Activated naive CD8-positive, alpha-beta T cell treated with anti-CD3 and anti-CD28 coated beads, Interleukin-2, amount 50 U/mL, for 24 hours (primary cell): ENCODE measurements around the gene CDIP1.

ENCODE experiments used
- ATAC-seq: fragments of 150-1000 bp; cut with Tn5 transposase; one replicate; pipeline ENCODE4 v1.10.0; 2021
- DNase-seq: peaks from one replicate; pipeline ENCODE4 v3.0.0; 2021
- H3K27ac Mint-ChIP-seq: one replicate; pipeline ENCODE4 v1.8.0; 2021; ENCODE audit warnings: mild to moderate bottlenecking, mixed read lengths
- H3K27me3 Mint-ChIP-seq: one replicate; pipeline ENCODE4 v1.8.0; 2021; ENCODE audit warnings: mixed read lengths
- H3K36me3 Mint-ChIP-seq: one replicate; pipeline ENCODE4 v1.8.0; 2021; ENCODE audit warnings: low read depth, mixed read lengths
- H3K4me1 Mint-ChIP-seq: one replicate; pipeline ENCODE4 v1.8.0; 2021; ENCODE audit warnings: mixed read lengths
- H3K4me3 Mint-ChIP-seq: one replicate; pipeline ENCODE4 v1.8.0; 2021; ENCODE audit warnings: mild to moderate bottlenecking, moderate library complexity, mixed read lengths
- H3K9me3 Mint-ChIP-seq: one replicate; pipeline ENCODE4 v1.8.0; 2021; ENCODE audit warnings: mixed read lengths

CDIP1 gene

DNA sequence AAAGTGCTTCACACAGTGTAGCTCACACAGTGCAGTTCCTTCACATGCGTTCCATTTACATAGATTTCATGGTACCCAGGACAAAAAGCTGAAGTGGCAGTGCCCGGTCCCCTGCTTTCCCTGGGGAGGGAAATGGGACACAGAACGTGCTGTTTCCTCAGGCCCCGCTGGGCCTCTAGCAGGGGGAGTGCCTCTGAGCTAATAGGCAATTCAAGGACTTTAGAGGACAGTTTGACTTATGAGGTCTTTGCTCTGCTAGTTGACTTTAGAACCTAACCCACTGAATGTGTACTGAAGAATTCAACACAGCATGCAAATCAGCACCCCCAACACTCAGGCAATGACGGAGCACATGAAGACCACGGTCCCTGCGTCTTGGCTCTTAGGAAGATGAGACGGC is 6.8 kb downstream of the CDIP1 start:
- Mint-ChIP-seq H3K9me3 (no peaks in the 10 kb centered on the region), H3K4me1 (peaks cover 74% of the 10 kb centered on the region), H3K27me3 (no peaks in the 10 kb centered on the region), H3K27ac (no peak overlapping the region), H3K4me3 (no peak overlapping the region), H3K36me3 (peaks cover 21% of the 10 kb centered on the region)
- DNase-seq: no peak
- ATAC-seq: no peak

DNA sequence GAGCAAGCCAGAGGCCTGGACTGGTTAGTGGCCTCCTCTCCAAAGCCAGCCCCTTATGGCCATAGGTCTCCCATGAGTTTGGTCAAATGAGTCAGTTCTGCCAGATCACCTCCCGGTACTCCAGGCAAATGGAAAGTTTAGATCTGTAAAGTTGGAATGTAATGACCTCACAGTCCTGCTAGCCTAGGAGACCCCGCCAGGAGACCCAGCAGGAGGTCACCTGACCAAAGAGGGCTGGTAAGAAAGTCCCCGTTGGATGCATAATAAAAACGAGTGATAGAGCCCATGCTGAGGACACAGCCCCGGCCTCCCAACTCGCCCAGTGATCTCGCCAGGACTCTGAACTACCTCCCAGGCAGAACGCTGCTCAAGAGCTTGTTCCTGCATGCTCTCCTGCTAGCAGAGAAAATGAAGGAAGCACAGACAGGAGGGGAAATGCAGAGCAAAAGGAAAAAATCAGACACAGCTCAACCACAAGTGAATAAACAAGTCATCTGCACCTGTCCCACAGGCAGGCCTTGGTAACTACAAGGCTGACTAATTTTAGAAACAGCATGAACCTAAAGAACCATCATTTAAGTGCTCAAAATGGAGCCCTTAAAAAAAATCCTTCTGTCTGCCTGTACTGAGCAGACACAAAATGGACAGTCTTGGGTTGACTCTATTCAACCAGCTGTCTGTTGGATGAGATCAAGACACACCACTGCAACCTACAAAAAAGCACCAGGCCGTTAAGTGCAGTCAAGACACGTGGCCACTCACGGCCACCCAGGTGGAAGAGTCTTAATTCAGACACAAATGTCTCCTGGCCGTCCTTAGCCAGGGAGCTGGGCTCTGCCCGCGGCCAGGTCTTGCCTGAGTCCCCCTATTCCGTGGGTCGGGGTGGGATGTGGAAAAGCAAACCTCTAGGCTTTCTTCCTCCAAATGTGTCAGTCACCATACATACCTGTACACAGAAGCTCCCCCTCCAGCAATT is 9.2 kb downstream of the CDIP1 start:
- Mint-ChIP-seq H3K27me3 (no peaks in the 10 kb centered on the region), H3K27ac (peak overlapping the region; percentile 95), H3K36me3 (peaks cover 16% of the 10 kb centered on the region), H3K9me3 (no peaks in the 10 kb centered on the region), H3K4me3 (peak overlapping the region; percentile 61), H3K4me1 (peaks cover 58% of the 10 kb centered on the region)
- DNase-seq (no peak), ATAC-seq (peak; percentile 86)

DNA sequence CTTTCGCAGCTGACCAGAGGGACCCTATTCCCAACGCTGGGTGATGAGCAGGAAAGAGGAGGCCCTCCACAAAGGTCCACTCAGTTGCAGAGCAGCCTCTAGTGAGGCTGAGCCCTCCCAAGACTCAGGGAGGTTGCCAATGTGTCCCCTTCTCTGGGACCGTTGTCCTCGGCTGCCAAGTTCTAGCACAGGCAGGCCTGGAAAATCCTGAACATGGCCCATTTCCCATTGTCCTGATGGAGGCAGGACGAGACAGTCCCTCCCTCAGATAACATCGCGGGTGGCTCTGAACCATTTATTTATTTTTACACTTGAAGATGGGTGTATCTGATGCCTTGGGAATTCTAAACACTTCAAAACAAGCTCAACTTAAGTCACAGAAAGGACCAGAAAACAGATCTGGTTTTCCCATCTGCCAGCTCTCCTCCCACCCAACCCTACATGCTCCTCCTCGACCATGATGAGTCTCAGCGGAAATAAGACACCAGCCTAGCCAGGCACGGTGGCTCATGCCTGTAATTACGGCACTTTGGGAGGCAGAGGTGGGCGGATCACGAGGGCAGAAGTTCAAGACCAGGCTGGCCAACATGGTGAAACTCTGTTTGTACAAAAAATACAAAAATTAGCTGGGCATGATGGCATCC is 12.8 kb downstream of the CDIP1 start:
- H3K27ac Mint-ChIP-seq: no peak overlapping the region
- H3K4me3 Mint-ChIP-seq: no peak overlapping the region
- no peaks in the 10 kb centered on the region for H3K9me3 Mint-ChIP-seq
- peaks cover 48% of the 10 kb centered on the region for H3K4me1 Mint-ChIP-seq
- DNase-seq: no peak
- no peak for ATAC-seq
- no peaks in the 10 kb centered on the region for H3K27me3 Mint-ChIP-seq
- peaks cover 8% of the 10 kb centered on the region for H3K36me3 Mint-ChIP-seq

DNA sequence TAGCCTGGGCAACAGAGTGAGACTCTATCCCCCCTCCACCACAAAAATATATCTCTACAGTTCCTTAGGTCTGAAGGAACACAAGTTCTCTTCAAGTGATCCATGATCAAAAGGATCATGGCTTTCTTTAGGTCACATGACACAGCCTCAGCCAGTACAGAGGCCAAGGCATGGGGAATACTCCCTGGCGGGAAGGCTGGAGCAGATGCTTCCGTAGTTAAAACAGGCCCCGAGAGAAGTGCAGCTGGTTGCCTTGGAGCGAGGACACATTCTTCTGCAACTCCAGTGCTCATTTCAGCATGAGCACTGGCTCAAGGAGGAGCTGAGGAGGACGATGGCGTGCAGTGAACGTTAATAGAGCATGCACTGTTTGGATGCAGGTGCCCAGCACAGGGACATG is 13.5 kb downstream of the CDIP1 start:
- H3K27ac Mint-ChIP-seq: no peak overlapping the region

DNA sequence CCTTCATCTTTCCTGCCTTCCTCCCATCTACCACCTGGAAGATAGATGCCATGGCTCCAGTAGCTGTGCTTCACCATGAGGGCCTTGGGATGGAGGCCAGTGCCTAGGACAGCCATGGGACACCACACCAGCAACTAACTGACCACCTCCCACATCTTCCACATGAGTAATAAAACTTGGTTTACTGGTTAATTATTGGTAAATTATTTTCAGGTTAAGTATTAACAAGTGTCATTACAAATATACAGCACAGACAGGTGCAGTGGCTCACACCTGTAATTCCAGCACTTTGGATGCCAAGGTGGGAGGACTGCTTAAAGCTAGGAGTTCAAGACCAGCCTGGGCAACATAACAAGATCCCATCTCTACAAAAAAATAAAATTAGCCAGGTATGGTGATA is 14.0 kb downstream of the CDIP1 start:
- H3K4me1 Mint-ChIP-seq: peaks cover 37% of the 10 kb centered on the region
- no peak overlapping the region for H3K4me3 Mint-ChIP-seq
- DNase-seq (no peak), ATAC-seq (no peak)
- peaks cover 7% of the 10 kb centered on the region for H3K36me3 Mint-ChIP-seq
- H3K9me3 Mint-ChIP-seq: no peaks in the 10 kb centered on the region
- no peak overlapping the region for H3K27ac Mint-ChIP-seq
- no peaks in the 10 kb centered on the region for H3K27me3 Mint-ChIP-seq

More for the DNA sequence above, 13.5 kb downstream of the CDIP1 start:
- peaks cover 8% of the 10 kb centered on the region for H3K36me3 Mint-ChIP-seq
- no peaks in the 10 kb centered on the region for H3K9me3 Mint-ChIP-seq
- no peak for DNase-seq
- ATAC-seq: no peak
- no peak overlapping the region for H3K4me3 Mint-ChIP-seq
- peaks cover 42% of the 10 kb centered on the region for H3K4me1 Mint-ChIP-seq
- H3K27me3 Mint-ChIP-seq: no peaks in the 10 kb centered on the region

DNA sequence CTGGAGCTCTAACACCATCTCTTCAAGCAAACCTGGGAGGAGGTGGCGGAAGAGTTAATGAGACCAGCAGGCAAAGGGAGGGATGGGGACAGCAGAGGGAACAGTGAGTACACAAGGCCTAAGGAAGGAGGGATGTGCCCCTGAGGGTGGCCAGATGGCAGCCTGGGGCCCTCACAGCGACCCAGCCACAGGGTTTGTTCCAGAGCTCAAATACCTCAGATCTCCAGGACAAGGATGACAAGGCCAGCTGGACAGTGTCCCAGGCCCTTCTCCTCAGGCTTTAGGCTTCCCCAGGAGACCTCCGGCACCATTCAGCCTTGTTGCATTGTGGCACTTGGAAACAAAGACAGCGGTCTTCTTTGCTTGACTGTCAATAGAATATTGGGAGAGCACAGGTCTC is 14.9 kb downstream of the CDIP1 start:
- peaks cover 28% of the 10 kb centered on the region for H3K4me1 Mint-ChIP-seq
- H3K27ac Mint-ChIP-seq: no peak overlapping the region
- DNase-seq: no peak
- H3K27me3 Mint-ChIP-seq: no peaks in the 10 kb centered on the region
- no peaks in the 10 kb centered on the region for H3K9me3 Mint-ChIP-seq
- peaks cover 6% of the 10 kb centered on the region for H3K36me3 Mint-ChIP-seq
- no peak for ATAC-seq
- H3K4me3 Mint-ChIP-seq: no peak overlapping the region

DNA sequence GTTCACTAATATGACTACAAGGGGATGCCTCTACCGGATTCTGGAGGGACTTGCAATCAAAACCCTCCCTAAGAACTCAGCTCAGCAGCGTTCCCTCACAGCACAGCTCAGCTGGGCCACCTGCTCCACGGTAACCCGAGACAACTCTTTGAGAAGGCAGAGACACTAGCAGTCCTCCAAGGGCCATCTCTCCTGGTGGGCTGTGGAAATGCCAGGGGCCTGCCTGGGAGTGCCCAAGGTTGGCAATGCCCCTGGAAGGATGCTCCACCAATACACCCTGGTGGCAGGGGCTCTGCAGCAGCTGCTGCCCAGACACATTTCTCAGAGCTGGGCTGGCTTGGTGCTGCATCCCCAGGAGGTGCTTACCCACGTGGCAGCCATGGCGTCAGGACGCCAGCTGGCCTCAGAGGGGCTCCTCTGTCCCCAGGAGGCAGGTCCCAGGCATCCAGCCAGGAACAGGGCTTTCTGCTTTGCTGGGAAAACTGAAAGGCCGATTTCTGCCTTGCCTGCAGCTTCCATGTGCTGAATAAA is 16.5 kb downstream of the CDIP1 start:
- DNase-seq (no peak), ATAC-seq (no peak)
- no peak overlapping the region for H3K4me3 Mint-ChIP-seq
- H3K36me3 Mint-ChIP-seq: peaks cover 6% of the 10 kb centered on the region
- H3K27ac Mint-ChIP-seq: no peak overlapping the region
- H3K4me1 Mint-ChIP-seq: peaks cover 16% of the 10 kb centered on the region
- H3K9me3 Mint-ChIP-seq: no peaks in the 10 kb centered on the region
- H3K27me3 Mint-ChIP-seq: no peaks in the 10 kb centered on the region

DNA sequence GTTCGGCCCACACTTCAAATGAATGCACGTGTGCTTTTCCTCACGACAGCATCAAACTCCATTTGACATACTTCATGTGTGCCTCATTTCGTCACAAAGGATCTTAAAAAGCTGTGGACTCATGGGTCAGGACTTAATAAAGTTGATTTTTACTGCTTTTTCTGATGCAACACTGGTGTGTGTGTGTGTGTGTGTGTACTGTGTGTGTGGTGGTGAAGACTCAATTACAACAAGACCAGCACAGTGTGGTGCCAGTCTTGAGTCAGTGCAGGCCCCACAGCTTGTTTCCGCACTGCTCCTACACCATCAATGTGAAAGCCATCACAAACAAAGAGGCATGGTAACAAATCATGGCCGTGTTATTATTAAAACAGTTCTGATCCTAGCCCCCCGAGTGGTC is 17.7 kb downstream of the CDIP1 start:
- no peak for ATAC-seq
- no peak overlapping the region for H3K27ac Mint-ChIP-seq

DNA sequence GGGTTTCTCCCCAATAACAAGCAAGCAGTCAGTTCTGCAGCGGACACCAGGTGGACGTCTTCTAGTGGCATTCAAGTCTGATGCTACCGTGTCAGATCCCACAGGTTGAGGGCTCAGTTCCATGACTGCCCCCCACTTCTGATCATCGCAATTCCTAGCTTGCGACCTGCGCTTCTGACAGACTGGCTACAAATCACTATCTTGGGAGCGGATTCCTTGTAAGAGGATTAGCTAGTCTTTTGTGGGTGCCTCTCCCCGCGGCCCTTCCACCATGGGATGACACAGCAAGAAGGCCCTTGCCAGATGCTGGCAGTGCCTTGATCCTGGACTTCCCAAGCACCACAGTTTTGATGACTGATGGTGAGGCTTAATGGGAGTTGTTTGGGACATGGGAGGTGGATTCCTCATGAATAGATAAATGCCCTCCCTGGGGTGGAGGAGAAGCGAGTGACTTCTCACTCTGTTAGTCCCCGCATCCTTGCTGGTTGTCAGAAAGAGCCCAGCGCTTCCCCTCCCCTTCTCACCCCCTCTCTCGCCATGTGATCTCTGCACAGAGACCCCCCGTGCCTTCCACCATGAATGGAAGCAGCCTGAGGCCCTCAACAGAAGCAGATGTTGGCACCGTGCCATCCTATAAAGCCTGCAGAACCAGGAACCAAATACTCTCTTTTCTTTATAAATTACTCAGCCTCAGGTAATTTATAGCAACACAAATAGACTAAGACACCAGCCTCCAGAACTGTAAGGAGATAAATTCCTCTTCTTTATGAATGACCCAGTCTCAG is 19.1 kb downstream of the CDIP1 start:
- peaks cover 27% of the 10 kb centered on the region for H3K4me1 Mint-ChIP-seq
- no peak overlapping the region for H3K4me3 Mint-ChIP-seq
- peaks cover 8% of the 10 kb centered on the region for H3K36me3 Mint-ChIP-seq
- DNase-seq: no peak
- no peak for ATAC-seq
- no peak overlapping the region for H3K27ac Mint-ChIP-seq
- no peaks in the 10 kb centered on the region for H3K9me3 Mint-ChIP-seq
- H3K27me3 Mint-ChIP-seq: no peaks in the 10 kb centered on the region

More for the DNA sequence above, 17.7 kb downstream of the CDIP1 start:
- H3K36me3 Mint-ChIP-seq: peaks cover 6% of the 10 kb centered on the region
- DNase-seq: no peak
- H3K4me3 Mint-ChIP-seq: no peak overlapping the region
- H3K27me3 Mint-ChIP-seq: no peaks in the 10 kb centered on the region
- peaks cover 17% of the 10 kb centered on the region for H3K4me1 Mint-ChIP-seq
- no peaks in the 10 kb centered on the region for H3K9me3 Mint-ChIP-seq

DNA sequence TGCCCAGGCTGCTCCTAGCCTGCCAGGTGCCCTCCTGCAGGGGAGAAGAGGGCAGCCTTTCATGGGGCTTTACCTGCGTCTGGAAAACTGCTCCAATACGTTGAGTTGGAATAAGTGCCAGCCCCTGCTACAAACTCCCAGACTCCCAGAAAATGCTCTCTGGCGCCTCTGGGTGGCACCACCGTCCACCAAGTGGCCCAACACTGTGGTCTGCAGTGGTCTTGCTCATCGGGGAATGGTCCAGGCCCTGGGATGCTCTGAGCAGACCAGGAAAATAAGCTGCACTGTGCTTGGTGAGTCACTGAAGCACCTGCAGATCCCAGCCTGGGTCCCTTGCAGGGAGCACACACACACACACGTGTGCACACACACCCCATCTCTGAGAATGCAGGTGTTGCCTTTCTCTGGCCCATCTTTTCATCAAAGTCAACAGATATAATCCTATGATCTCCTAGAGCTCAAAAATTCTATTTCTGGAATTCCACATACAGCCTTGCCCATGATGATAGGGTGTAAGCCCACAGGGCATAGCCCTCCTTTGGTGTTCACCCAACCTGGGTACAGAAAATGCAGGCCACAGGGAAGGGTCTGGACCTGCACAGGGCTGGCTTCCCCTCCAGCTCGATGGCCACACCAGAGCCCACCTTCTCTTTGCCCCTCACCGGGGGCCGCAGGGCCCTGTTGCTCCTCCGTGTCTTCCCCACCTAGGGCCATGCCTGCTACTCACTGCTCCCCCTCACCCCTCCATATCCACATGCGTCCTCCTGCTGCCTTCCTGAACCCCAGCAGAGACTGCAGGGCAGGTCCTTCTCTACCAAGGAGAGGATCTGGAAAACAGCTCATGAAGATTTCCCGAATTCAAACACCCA is 20.5 kb downstream of the CDIP1 start:
- Mint-ChIP-seq H3K4me3 (no peak overlapping the region), H3K4me1 (peaks cover 38% of the 10 kb centered on the region), H3K27ac (no peak overlapping the region), H3K9me3 (no peaks in the 10 kb centered on the region), H3K27me3 (no peaks in the 10 kb centered on the region), H3K36me3 (peaks cover 5% of the 10 kb centered on the region)
- no peak for ATAC-seq
- no peak for DNase-seq

DNA sequence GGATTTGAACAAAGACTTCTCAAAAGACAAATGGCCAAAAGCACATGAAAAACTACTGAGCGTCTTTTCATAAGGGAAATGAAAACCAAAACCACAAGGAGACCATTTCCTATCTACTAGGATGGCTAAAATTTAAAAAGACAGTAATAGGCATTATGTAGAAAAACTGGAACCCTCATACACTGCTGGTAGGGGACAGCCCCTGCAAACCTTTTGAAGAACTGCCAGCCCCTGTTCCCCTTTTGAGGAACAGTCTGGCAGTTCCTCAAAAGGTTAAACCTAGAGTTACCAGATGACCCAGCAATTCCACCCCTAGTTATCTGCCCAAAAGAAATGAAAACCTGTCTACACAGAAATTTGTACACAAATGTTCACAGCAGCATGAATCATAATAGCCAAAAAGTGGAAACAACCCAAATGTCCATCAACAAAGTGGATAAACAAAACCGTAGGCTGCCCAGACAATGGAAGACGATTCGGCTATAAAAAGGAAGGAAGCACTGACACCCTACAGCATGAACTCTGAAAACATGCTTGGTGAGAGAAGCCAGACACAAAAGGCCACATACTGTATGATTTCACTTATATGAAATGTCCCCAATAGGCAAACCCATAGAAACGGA is 22.9 kb downstream of the CDIP1 start:
- no peak for DNase-seq
- Mint-ChIP-seq H3K27me3 (no peaks in the 10 kb centered on the region), H3K27ac (peak overlapping the region; percentile 81), H3K4me3 (peak overlapping the region; percentile 37), H3K4me1 (peaks cover 49% of the 10 kb centered on the region), H3K9me3 (no peaks in the 10 kb centered on the region), H3K36me3 (peaks cover 18% of the 10 kb centered on the region)
- ATAC-seq: peak; percentile 68

DNA sequence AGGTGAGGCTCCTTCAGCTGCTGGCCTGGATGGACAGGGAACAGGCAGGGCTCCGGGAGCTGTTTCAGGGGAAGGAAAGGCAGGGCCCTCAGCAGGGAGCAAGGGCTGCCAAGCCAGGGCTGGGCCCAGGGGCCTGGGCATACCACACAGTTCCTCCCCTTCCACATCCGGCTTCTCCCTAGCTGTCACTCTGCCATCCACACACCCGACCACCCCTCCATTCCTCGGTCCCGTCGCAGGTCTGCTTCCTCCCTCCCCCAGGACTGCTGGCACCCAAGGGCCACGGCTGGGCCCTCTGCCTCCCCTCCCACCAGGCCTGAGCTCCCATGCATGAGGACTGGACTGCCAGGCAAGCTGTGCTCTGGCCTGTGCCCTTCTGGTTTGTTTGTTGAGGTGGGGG is 24.0 kb downstream of the CDIP1 start:
- H3K9me3 Mint-ChIP-seq: no peaks in the 10 kb centered on the region
- H3K27ac Mint-ChIP-seq: peak overlapping the region; percentile 81
- H3K4me3 Mint-ChIP-seq: peak overlapping the region; percentile 35
- no peak for ATAC-seq
- H3K36me3 Mint-ChIP-seq: peaks cover 23% of the 10 kb centered on the region
- no peak for DNase-seq
- peaks cover 50% of the 10 kb centered on the region for H3K4me1 Mint-ChIP-seq
- H3K27me3 Mint-ChIP-seq: no peaks in the 10 kb centered on the region

DNA sequence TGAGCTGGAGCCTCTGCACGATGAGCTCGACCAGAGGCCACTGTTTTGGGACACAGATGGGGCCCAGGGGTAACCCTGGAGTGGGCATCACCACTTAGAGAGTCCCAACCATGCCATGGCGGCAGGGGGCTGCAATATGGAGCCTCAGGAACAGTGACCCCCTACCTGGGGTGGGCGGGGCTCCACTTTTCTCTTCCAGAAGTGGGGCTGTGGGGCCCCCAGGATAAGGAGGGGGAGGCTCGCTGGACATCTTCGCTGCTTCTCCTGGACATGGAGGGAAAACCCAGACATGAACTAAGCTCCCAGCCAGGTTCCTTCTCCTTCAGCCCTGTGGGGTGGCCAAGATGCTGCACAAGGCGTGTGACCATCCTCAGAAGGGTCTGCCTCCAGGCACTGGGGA is 24.7 kb downstream of the CDIP1 start:
- Mint-ChIP-seq H3K36me3 (peaks cover 24% of the 10 kb centered on the region), H3K27ac (peak overlapping the region; percentile 70), H3K4me1 (peaks cover 50% of the 10 kb centered on the region), H3K4me3 (no peak overlapping the region), H3K9me3 (no peaks in the 10 kb centered on the region), H3K27me3 (no peaks in the 10 kb centered on the region)
- ATAC-seq (no peak), DNase-seq (no peak)
